Fibroblast of peridontal ligament (primary cell): ENCODE results near the gene HIVEP1.
A peak's percentile ranks its signal among the peaks of the same experiment; 100 is the strongest.

Experiments
- DNase-seq: peaks from one replicate; pipeline ENCODE4 v3.0.0-alpha.2; 2010; ENCODE audit errors: extremely low read depth

Gene HIVEP1

DNA sequence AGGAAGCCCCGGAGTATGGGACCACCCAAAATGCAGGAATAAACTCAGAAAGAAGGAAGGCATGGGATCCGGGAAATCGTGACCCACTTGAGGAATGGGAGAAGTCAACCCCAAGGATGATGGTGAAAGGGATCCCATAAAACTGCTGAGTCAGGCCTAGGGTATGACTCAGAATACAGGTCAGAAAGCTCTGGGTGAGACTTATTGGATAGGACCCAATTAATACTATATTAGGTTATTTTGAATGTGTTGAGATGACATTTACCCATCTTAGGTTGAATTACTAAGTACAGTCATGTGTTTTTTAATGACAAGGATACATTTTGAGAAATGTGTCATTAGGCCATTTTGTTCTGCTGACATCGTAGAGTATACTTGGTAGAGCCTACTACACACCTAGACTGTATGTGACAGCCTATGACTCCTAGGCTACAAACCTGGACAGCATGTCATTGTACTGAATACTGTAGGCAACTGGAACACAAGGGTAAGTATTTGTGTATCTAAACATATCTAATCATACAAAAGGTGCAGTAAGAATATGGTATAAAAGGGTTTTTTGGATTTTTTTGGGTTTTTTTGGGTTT lies 17.1 kb upstream of the HIVEP1 start:
- no peak for DNase-seq

GRCh38 chr6:11996751-11997150 lies 15.4 kb upstream of the HIVEP1 start:
- no peak for DNase-seq

GRCh38 chr6:11999246-11999645 lies 12.9 kb upstream of the HIVEP1 start:
- DNase-seq = peak; percentile 18

- DNase-seq = no peak
Measured at GRCh38 chr6:12000174-12000573, 11.9 kb upstream of the HIVEP1 start.

GRCh38 chr6:12001004-12001705 lies 11.0 kb upstream of the HIVEP1 start:
- DNase-seq = no peak

GRCh38 chr6:12001706-12002435 lies 10.2 kb upstream of the HIVEP1 start:
- no peak for DNase-seq

- DNase-seq = no peak
Measured at GRCh38 chr6:12007473-12007872, 4.6 kb upstream of the HIVEP1 start.

DNA sequence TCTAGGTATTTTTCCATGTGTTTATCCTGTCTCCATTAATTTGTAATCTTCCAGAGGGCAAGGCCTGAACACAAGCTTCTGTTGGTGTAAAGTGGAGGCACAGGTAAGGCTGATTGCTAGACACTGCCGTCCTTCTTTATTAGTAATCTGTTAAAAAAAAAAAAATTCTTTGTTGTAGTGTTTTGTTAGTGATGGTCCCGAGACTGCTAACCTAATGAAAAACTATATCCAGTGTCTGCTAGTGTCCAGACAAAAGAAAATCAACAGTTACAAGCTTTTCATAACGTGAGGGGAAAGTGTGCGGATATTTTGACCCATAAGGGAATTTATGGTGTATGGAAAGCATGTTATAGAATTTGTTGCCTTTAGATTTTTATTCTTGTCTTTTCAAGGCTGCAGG lies 4.2 kb upstream of the HIVEP1 start:
- no peak for DNase-seq

DNA sequence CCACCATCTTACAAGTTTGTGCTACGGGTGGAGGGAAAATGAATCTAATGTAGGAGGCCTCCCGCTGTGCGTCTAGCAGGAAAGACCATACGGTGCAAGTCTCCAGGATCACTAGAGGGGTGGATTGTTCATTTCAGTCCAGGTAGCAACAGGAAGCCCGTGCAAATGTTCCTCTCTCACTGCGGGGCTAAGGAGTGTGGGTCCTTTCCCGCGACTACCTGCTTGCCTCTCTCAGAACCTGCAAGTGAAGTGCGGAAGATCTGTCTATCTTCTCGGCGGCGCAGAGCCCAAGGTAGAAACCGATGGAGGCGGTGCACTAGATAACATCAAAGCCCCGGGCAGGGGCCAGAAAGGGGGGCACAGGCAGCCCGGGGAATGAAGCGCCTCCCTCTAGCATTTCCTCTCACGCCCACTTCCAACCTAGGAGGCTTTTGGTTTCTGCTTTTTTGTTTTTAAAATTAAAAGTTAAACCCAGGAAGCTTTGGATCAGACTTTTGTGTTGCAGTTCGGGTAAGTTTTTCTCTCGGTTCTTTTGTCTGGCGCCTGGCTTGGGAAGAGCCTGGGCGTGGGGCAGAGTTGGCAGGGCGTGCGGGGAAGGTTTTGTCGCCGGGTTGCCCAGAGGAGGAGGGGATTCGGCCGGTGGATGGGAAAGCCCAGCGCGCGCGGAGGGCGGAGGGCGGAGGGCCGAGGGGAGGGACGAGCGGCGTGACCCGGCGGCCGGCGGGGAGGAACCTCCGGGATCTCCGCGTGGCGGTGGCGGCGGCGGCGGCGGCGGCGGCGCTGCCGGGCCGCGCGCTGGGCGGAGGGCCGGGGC lies 3.5 kb upstream of the HIVEP1 start:
- peak; percentile 54 for DNase-seq

GRCh38 chr6:12009180-12009685 lies 2.9 kb upstream of the HIVEP1 start:
- no peak for DNase-seq

GRCh38 chr6:12009876-12010634 lies 2.1 kb upstream of the HIVEP1 start:
- peak; percentile 93 for DNase-seq

- DNase-seq = no peak
Measured at GRCh38 chr6:12010635-12011275, 1.4 kb upstream of the HIVEP1 start.

- DNase-seq = peak; percentile 93
Measured at GRCh38 chr6:12011276-12012037, 655 bp upstream of the HIVEP1 start.

DNA sequence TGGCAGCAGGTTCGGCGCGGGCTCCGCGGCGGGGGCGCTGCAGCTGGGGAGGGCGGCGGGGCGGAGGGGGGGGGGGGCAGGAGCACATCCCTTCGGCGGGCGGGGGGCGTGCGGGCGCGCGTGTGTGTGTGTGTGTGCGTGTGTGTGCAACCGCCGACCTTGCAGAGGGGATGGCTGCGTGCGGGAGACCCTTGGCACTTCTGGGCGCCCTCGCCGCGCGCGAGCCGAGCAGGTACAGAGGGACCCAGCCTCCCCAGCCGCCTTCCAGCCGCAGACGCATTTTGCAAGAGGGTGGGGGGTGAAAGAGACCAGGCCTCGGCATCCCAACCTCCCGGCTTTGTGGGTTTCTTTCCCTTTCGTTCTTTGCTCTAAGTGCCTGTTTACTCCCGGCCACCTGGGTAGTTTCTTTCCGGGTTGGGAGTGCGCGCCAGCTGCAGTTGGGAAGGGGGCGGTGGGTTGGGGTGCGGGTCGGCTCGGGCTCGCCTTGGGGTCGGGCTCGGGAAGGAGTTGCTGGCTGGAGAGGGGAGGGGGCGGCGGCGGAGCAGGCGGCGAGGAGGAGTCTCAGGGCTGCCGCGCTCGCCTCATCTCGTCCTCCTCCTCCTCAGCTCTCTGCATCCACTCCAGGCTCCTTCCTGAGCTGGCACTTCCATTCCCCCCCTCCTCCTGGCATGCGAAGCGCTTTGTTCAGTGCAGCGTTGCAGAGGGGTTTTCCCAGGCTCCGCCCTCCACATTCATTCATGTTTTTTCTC lies 620 bp downstream of the HIVEP1 start:
- peak; percentile 90 for DNase-seq

- no peak for DNase-seq
Measured at GRCh38 chr6:12013307-12013719, 1.2 kb downstream of the HIVEP1 start.

DNA sequence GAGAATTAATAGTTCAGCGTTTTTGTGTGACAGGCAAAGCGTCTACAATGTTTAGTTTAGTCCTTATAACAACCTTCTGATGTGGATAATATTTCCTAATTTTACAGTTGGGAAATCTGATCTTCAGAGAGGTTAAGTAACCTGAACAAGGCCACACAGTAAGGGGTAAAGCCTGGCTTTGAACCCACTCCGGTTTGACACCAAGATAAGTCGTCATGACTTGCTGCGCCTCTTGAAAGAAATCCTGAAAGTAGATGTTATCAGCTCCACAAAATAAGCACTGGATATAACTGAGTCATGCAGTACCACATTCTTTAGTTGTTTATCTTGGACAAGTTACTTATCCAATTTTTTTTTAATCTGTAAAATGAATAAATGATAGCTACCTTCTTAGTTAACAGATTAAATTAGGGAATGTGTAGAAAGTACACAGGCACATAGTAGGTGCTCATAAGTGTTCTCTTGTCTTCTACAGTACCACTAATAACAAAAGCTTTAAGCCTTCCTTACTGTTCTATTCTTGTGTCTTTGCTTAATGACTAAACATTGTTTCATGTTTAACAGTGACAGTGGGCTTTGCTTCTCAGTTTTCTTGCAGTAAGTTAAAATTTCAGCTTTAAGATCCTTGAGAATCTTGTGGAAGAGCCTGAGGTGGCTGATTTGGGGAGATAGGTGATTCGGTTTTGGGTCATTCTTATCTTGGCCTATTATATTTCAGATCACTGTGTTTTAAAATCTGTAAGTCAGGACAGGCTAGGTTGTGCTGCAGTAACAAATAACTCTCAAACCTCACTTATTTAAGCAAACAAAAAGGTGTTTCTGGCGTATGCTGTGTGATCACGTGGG lies 2.1 kb downstream of the HIVEP1 start:
- DNase-seq = peak; percentile 56

GRCh38 chr6:12014873-12015149 lies 2.7 kb downstream of the HIVEP1 start:
- no peak for DNase-seq

- DNase-seq = no peak
Measured at GRCh38 chr6:12017263-12017662, 5.2 kb downstream of the HIVEP1 start.
